Measurements from ENCODE around the gene NSG2.
"Not testable (repeated sequence)": the region's sequence is repeated elsewhere in the genome, so short reads cannot be mapped to it uniquely, and the experiment has no call there.

Gene NSG2

DNA sequence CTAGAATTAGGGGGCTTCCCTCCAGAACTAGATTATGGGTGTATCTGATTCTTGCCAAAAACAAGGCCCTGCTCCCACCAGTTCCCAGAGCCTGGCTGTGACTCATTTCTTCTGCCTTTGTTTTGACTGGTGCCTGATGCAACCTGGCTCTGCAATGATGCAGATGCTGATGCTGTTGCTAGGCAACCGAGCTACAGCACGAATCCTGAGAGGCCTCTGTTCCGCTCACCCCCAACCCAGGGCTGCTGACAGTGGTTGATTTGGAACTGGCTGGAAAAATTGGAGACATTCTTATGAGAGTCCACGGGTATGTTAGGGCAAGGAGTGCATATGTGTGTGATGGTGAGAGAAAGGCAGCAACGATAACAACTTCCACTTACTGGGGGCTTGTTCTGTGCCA, 100.3 kb downstream of the NSG2 start:
- no peak overlapping the region for H3K4me3 ChIP-seq
- no peak overlapping the region for H3K27ac ChIP-seq

DNA sequence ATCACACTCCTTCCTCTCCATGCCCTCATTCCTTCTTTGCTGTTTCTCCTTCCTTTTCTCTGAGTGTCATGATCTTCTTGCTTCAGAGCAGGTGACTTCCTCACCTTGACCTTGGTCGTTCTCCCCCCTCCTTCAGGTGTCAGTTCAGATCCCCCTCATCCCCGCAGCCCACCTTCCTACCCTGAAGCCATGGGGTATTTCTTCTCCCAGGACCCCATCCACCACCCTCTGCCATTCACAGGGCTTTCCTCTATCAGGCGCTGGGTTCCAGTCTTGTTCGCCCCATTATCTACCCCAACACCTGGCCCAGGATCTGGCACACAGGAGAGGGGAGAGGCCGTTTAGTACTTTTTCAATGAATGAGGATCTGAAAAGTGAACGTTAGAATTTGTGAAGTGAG, 101.0 kb downstream of the NSG2 start:
- Histone ChIP-seq H3K27ac (no peak overlapping the region), H3K4me3 (no peak overlapping the region)

DNA sequence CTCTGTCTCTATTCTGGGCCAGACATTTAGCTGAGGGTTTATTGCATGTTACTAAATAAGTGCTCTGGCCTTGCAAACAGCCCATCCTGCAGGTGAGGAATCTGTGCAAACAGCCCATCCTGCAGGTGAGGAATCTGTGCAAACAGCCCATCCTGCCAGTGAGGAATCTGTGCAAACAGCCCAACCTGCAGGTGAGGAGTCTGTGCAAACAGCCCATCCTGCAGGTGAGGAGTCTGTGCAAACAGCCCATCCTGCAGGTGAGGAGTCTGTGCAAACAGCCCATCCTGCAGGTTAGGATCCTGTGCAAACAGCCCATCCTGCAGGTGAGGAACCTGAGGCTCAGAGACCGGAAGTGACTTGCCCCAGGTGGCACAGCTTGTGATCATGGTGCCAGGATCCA, 101.5 kb downstream of the NSG2 start:
- not testable (repeated sequence) for H3K4me3 ChIP-seq, H3K27ac ChIP-seq

DNA sequence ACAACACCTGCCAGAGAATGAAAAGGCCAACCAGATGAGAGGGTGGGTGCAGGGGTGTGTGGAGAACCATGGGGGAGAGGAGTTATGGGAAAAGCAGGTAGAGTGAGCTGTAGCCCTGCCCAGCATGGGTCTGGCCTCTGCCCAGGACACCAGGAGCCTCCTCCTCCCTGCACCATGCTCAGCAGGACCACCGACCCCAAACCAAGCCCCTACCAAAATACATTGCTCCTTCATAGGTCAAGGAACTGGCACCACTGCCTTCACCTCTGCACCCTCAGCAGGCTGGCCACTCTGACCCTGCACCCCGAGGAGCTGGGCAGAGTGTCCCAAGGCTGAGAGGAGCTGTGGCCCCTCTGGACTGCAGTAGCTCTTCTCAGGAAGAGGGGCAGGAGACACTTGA, 102.0 kb downstream of the NSG2 start:
- H3K27ac ChIP-seq: no peak overlapping the region

DNA sequence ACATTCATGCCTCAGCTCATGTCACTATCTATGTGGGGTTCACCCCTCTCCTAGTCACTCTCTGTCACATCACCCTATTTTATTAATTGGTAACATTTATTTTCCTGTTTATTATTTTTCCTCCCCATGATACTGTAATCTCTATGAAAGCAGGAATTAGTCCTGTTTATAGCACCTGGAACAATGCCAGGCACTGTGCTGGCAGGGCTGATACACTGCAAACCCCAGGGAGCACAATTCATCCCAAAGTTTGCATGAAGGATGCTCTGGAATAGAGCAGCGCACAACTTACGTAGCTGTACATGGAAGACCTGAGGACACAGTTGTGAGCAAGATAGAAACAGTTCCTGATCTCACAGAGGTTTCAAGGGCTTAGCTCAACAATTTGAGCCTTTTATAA, 103.2 kb downstream of the NSG2 start:
- Histone ChIP-seq H3K4me3 (no peak overlapping the region), H3K27ac (no peak overlapping the region)

More for the DNA sequence above, 102.0 kb downstream of the NSG2 start:
- no peak overlapping the region for H3K4me3 ChIP-seq

DNA sequence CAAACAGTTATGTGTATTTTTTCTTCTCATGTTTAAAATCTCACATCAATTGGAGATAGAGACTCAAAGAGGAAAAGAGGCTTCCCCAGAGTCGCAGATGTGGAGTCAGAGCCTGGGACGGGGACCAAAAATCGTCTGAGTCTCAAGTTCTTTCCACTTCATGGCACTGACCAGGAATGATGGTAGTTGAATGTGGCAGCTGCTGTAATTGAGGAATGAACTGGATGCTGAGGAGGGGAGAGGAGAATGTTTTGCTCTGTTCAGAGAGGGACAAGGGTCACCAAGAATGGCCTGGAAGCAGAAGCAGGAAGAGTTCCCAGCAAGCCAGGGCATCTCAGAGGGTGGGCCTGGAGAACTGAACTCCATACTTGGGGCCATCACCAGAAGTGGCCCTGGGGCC, 103.9 kb downstream of the NSG2 start:
- no peak overlapping the region for H3K27ac ChIP-seq
- H3K4me3 ChIP-seq: no peak overlapping the region

DNA sequence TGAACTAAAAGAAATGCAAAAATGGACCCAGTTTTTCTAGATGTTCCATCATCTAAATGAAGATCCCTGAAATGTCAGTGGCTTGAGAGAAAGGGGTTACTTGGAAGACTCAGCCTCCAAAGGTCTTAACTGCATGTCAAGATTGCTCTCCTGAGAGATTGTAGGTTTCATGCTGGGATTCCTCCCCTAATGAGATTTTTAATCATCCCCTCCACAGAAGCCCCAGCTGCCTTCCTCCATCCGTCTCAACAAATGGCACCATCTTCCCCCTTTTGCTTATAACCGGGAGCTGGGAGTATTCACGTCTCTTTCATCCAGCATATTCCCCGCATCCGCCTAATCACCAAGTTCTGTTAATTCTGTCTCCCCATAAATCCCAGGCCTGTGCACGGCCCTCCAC, 104.5 kb downstream of the NSG2 start:
- no peak overlapping the region for H3K27ac ChIP-seq
- H3K4me3 ChIP-seq: no peak overlapping the region

DNA sequence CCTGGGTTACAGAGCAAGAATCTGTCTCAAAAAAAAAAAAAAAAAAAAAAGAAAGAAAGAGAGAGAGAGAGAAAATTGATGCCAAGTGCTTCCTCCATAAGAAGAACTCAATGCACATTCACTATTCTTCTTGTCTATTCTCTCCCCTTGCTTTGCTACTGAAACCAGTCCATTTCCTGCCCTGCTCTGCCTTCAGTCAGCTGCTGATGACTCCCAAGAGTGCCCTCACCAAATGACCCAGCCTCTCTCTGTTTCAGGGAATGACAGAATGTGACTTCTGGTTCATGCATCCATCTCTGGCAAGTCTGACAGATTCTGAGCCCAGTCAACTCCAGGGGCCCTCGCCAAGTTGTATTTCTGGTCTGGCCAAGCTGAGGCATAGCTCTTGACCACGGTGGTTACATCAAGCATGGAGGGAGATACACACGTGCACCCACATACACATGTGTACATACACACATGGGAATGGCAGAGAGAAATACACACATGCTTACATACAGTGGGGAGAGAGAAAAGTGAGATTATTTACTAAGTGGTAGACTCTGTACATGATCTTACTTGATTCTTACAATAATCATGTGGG, 106.2 kb downstream of the NSG2 start:
- Histone ChIP-seq H3K27ac (no peak overlapping the region), H3K4me3 (no peak overlapping the region)

DNA sequence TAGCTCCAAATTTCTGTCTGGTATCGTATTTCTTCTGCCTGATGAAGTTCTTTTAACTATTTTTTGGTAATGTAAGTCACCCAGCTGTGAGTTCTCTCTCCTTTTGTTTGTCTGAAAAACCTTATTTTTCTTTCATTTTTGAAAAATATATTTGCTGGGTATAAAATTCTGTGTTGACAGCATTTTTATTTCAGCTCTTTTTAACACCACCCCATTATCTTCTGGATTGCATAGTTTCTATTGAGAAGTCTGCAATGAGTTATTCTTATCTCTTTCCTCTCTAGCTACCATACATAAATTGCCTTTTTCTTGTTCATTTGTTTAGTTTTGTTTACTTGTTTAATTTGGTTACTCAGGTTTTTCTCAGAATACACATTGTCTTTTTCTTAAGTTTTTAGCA, 109.1 kb downstream of the NSG2 start:
- H3K27ac ChIP-seq: no peak overlapping the region
- H3K4me3 ChIP-seq: no peak overlapping the region

DNA sequence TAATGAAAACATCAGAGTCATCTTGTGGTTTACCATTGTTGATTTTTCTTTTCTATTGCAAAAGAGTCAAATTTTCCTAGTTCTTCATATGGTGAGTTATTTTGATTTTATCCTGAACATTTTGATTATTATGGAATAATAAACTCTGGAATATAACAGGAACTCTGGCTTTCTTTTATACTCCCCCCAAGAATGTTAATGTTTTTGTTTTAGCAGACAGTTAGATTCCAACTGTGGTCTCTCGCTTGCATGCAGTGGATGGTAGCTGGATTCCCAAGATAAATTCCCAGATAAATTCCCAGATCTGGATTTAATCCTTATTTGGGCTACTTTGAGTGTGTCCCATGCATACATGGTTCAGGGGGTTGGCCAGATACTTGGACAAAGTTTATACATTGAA, 109.8 kb downstream of the NSG2 start:
- no peak overlapping the region for H3K4me3 ChIP-seq
- no peak overlapping the region for H3K27ac ChIP-seq

DNA sequence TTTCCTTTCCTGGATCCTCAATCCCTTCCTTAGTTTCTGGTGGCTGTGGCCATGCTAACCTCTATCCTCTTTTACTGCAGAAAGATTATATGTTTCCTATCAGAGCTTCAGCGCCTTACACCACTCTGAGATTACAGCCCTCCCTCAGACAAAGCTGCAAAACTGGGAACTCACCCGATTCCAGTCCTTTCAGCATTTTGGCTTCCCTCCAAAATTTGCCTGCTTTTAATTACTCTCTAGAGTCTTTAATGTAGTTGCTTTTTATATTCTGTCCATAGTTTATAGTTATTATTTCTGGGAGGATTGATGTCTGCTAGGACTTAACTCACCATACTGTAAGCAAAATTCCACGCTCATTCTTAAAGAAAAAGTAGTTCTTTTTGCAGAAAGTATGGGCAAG, 110.2 kb downstream of the NSG2 start:
- Histone ChIP-seq H3K27ac (no peak overlapping the region), H3K4me3 (no peak overlapping the region)

DNA sequence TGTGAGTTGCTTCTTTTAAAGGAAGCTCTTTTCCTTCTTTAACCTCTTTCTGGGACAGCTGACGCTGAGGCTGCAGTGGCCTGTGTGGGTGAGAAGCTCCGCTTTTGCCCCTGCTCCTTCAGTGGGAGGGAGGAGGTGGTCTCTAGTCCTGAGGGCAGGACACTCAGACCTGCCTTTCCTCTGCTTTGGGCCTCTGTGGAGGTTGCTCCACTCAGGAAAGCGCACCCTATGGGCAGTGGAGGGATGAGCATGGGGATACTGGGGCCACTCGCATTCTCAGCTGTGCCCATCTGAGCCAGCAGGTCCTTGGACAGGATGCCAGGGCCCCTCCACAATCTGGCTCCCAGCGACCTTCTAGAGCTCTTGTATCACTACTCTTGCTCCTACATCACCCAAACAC, 111.5 kb downstream of the NSG2 start:
- H3K4me3 ChIP-seq: no peak overlapping the region
- H3K27ac ChIP-seq: no peak overlapping the region
